Measurements from ENCODE around the gene ACAP3.

Gene ACAP3

GRCh38 chr1:1302006-1302430, 5.7 kb downstream of the ACAP3 start:
- no peak for DNase-seq (ENCODE audit: extremely low spot score)
- CTCF ChIA-PET = interaction anchor here (0.6 kb wide), 1 partner anchor 10 kb away, joined by 3 read pairs; no protein-coding TSS in a partner anchor
- POLR2A ChIA-PET = no interaction called here
- TF ChIP-seq L3MBTL2 (conservative IDR thresholded peaks at IDR 0.05) = no peak
- TF ChIP-seq ZNF384 (IDR thresholded peaks at IDR 0.05) = no peak
- TF ChIP-seq BHLHE40 (IDR thresholded peaks at IDR 0.05; ENCODE audit: borderline replicate concordance) = no peak
- no peak for TF ChIP-seq PKNOX1 (IDR thresholded peaks at IDR 0.05)
- no peak for TF ChIP-seq SP1 (IDR thresholded peaks at IDR 0.05)
- no peak for TF ChIP-seq LEF1 (IDR thresholded peaks at IDR 0.05; ENCODE audit: borderline replicate concordance)
- TF ChIP-seq ELF4 (IDR thresholded peaks at IDR 0.05) = no peak
- no peak for TF ChIP-seq FOXA1 (IDR thresholded peaks at IDR 0.05)
- no peak for TF ChIP-seq TARDBP (IDR thresholded peaks at IDR 0.05)
- no peak for TF ChIP-seq ARNT (IDR thresholded peaks at IDR 0.05)
- TF ChIP-seq FOXK2 (IDR thresholded peaks at IDR 0.05) = no peak
- no peak for TF ChIP-seq SUZ12 (IDR thresholded peaks at IDR 0.05)

- DNase-seq (ENCODE audit: extremely low spot score) = no peak
- CTCF ChIA-PET = interaction anchor here (0.6 to 1.0 kb wide), 5 partner anchors 8 to 213 kb away, joined by 3 to 5 read pairs (median 3); partner anchors contain the start of gene CCNL2
- POLR2A ChIA-PET = interaction anchor here (1.2 to 1.3 kb wide), 2 partner anchors 9 kb away, joined by 3 read pairs; no protein-coding TSS in a partner anchor
- TF ChIP-seq ZNF384 (IDR thresholded peaks at IDR 0.05) (no peak), NFRKB (IDR thresholded peaks at IDR 0.05) (no peak), BHLHE40 (IDR thresholded peaks at IDR 0.05; ENCODE audit: borderline replicate concordance) (no peak)
Measured at GRCh38 chr1:1300352-1300739, 7.4 kb downstream of the ACAP3 start.

GRCh38 chr1:1299686-1300351, 7.9 kb downstream of the ACAP3 start:
- POLR2A ChIA-PET = interaction anchor here (1.2 kb wide), 1 partner anchor 10 kb away, joined by 3 read pairs; no protein-coding TSS in a partner anchor
- CTCF ChIA-PET = interaction anchor here (0.6 to 1.0 kb wide), 4 partner anchors 8 to 212 kb away, joined by 3 to 5 read pairs (median 4); no protein-coding TSS in a partner anchor
- no peak for DNase-seq (ENCODE audit: extremely low spot score)
- TF ChIP-seq PKNOX1 (IDR thresholded peaks at IDR 0.05) (no peak), SUZ12 (IDR thresholded peaks at IDR 0.05) (no peak), NFRKB (IDR thresholded peaks at IDR 0.05) (no peak), BHLHE40 (IDR thresholded peaks at IDR 0.05; ENCODE audit: borderline replicate concordance) (no peak), HDGF (IDR thresholded peaks at IDR 0.05; ENCODE audit: borderline replicate concordance) (no peak), ARNT (IDR thresholded peaks at IDR 0.05) (no peak), ELF4 (IDR thresholded peaks at IDR 0.05) (no peak), CTBP1 (IDR thresholded peaks at IDR 0.05; ENCODE audit: borderline replicate concordance) (no peak), FOXK2 (IDR thresholded peaks at IDR 0.05) (no peak), L3MBTL2 (conservative IDR thresholded peaks at IDR 0.05) (no peak), LEF1 (IDR thresholded peaks at IDR 0.05; ENCODE audit: borderline replicate concordance) (no peak), TARDBP (IDR thresholded peaks at IDR 0.05) (no peak), SP1 (IDR thresholded peaks at IDR 0.05) (no peak)

- TF ChIP-seq HDGF (IDR thresholded peaks at IDR 0.05; ENCODE audit: borderline replicate concordance) = no peak
- no peak for TF ChIP-seq CTBP1 (IDR thresholded peaks at IDR 0.05; ENCODE audit: borderline replicate concordance)
- no peak for TF ChIP-seq FOXA1 (IDR thresholded peaks at IDR 0.05)
- TF ChIP-seq ARNT (IDR thresholded peaks at IDR 0.05) = no peak
- no peak for TF ChIP-seq LEF1 (IDR thresholded peaks at IDR 0.05; ENCODE audit: borderline replicate concordance)
- no peak for TF ChIP-seq FOXK2 (IDR thresholded peaks at IDR 0.05)
- no peak for DNase-seq (ENCODE audit: extremely low spot score)
- ChIA-PET CTCF (no interaction called here), POLR2A (no interaction called here)
Measured at GRCh38 chr1:1298861-1299685, 8.7 kb downstream of the ACAP3 start.

- POLR2A ChIA-PET = no interaction called here
- no peak for TF ChIP-seq ZNF384 (IDR thresholded peaks at IDR 0.05)
- TF ChIP-seq ARNT (IDR thresholded peaks at IDR 0.05) = no peak
- no peak for TF ChIP-seq BHLHE40 (IDR thresholded peaks at IDR 0.05; ENCODE audit: borderline replicate concordance)
- TF ChIP-seq SP1 (IDR thresholded peaks at IDR 0.05) = no peak
- no peak for TF ChIP-seq SUZ12 (IDR thresholded peaks at IDR 0.05)
- TF ChIP-seq CTBP1 (IDR thresholded peaks at IDR 0.05; ENCODE audit: borderline replicate concordance) = no peak
- TF ChIP-seq FOXM1 (IDR thresholded peaks at IDR 0.05; ENCODE audit: borderline replicate concordance) = no peak
- no peak for TF ChIP-seq NFRKB (IDR thresholded peaks at IDR 0.05)
- no peak for TF ChIP-seq LEF1 (IDR thresholded peaks at IDR 0.05; ENCODE audit: borderline replicate concordance)
- no peak for TF ChIP-seq L3MBTL2 (conservative IDR thresholded peaks at IDR 0.05)
- no peak for TF ChIP-seq ELF4 (IDR thresholded peaks at IDR 0.05)
- no peak for TF ChIP-seq FOXA1 (IDR thresholded peaks at IDR 0.05)
- TF ChIP-seq PKNOX1 (IDR thresholded peaks at IDR 0.05) = no peak
- no peak for TF ChIP-seq FOXK2 (IDR thresholded peaks at IDR 0.05)
- TF ChIP-seq HDGF (IDR thresholded peaks at IDR 0.05; ENCODE audit: borderline replicate concordance) = no peak
- no peak for TF ChIP-seq TARDBP (IDR thresholded peaks at IDR 0.05)
- DNase-seq (ENCODE audit: extremely low spot score) = no peak
- CTCF ChIA-PET = no interaction called here
Measured at GRCh38 chr1:1297802-1298424, 9.8 kb downstream of the ACAP3 start.

Data from HEK293T (cell line).